BJ (cell line): Measurements from ENCODE around the gene LRTM2. TPM values are rescaled to one million over a fixed set of nuclear protein-coding genes. Genes with fewer than 3 reads are reported as not detected.

ENCODE experiments used
- CTCF ChIA-PET: fragments of 350-600 bp; formaldehyde crosslinking; extraction: SDS; loops from one replicate; lab custom pipeline; 2021; ENCODE audit warnings: antibody characterized with exemption, inconsistent platforms; lab: Yijun Ruan, JAX
- POLR2A ChIA-PET: fragments of 300-600 bp; sonication (Branson Sonifier 250); formaldehyde crosslinking; extraction: SDS; loops from one replicate; lab custom pipeline; 2021; ENCODE audit warnings: antibody characterized with exemption; lab: Charles Lee
- DNase-seq: peaks from one replicate; pipeline ENCODE4 v3.0.0-alpha.2; 2011; ENCODE audit warnings: low read depth
- H3K27me3 ChIP-seq: 2 replicates; pipeline ENCODE4 v1.6.0; 2011; ENCODE audit warnings: low read length; ENCODE audit not compliant: control insufficient read depth, insufficient read depth
- H3K36me3 ChIP-seq: 2 replicates; pipeline ENCODE4 v1.5.1; 2011; ENCODE audit warnings: low read length; ENCODE audit not compliant: control insufficient read depth, insufficient read depth
- H3K4me3 ChIP-seq: 2 replicates; pipeline ENCODE4 v1.5.1; 2011; ENCODE audit warnings: low read depth, mild to moderate bottlenecking, control low read depth, low read length
- CTCF ChIP-seq: IDR thresholded peaks from 2 replicates; pipeline ENCODE4 v1.5.1; 2011; ENCODE audit warnings: low read depth, mild to moderate bottlenecking, control low read depth, inconsistent platforms, low read length, moderate library complexity; ENCODE audit not compliant: insufficient read depth
- polyA plus RNA-seq: library from polyadenylated mRNA; depleted of rRNA; stranded (reverse); fragments of >200 nt; gene quantifications from 2 replicates; pipeline ENCODE4 v1.2.3, GENCODE V29; 2011

LRTM2 gene
- polyA plus RNA-seq, 1 experiment = not detected

GRCh38 chr12:1876086-1876485, 55.7 kb downstream of the LRTM2 start:
- no peaks in the 10 kb centered on the region for H3K36me3 ChIP-seq
- TF ChIP-seq CTCF = no peak
- ChIA-PET POLR2A (no interaction called here), CTCF (no interaction called here)
- H3K4me3 ChIP-seq = no peak overlapping the region
- no peak for DNase-seq
- H3K27me3 ChIP-seq = peaks cover 19% of the 10 kb centered on the region

GRCh38 chr12:1877169-1877878, 57.0 kb downstream of the LRTM2 start:
- no peak overlapping the region for H3K4me3 ChIP-seq
- no peak for DNase-seq
- H3K36me3 ChIP-seq = no peaks in the 10 kb centered on the region
- TF ChIP-seq CTCF = no peak
- ChIA-PET CTCF (no interaction called here), POLR2A (no interaction called here)
- H3K27me3 ChIP-seq = peaks cover 22% of the 10 kb centered on the region

DNA sequence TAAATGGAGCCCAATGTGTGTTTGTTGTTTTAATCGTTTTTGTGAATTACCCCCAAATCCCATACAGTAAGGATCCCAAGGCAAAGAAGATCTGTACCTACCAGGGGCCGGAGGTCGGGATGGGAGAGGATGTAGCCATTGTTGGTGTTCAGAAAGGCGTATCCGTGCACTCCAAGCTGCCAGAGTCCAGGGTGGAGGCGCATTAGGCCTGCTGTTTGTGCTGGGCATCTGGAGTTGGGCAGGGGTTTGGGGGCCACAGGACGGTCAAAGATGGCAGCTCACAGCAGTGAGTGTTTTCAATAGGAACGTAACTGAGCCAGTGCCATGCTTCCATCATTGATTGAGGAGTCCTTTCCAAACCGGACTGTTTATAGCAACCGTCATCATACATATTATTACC, 57.8 kb downstream of the LRTM2 start:
- peaks cover 24% of the 10 kb centered on the region for H3K27me3 ChIP-seq
- H3K36me3 ChIP-seq = no peaks in the 10 kb centered on the region
- POLR2A ChIA-PET = no interaction called here
- H3K4me3 ChIP-seq = no peak overlapping the region
- DNase-seq = no peak
- CTCF ChIA-PET = no interaction called here
- no peak for TF ChIP-seq CTCF

- DNase-seq = no peak
- CTCF ChIA-PET = no interaction called here
These were observed 58.3 kb downstream of the LRTM2 start for GRCh38 chr12:1878695-1879094.

DNA sequence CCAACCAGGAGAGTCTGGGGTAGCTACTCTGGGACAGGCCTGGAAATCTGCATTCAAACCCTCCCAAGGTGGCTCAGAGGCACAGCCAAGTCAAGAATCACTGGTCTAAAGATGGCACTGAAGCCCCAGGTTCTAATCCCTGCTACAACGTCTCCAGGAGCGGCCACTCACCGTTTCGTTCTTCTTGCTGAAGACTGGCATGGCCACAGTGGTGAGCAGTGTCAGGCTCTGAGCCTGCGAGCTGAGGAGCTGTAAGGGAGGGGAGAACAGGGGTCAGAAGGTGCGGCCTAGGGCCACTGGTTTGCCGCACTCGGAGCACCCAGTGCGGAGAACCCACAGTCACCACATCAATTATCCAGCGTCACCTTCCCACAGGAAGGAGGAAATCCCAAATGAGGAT, 59.3 kb downstream of the LRTM2 start:
- no peak for TF ChIP-seq CTCF
- POLR2A ChIA-PET = no interaction called here
- H3K4me3 ChIP-seq = no peak overlapping the region
- CTCF ChIA-PET = no interaction called here
- H3K36me3 ChIP-seq = no peaks in the 10 kb centered on the region
- peaks cover 16% of the 10 kb centered on the region for H3K27me3 ChIP-seq
- no peak for DNase-seq

More at GRCh38 chr12:1878695-1879094, 58.3 kb downstream of the LRTM2 start:
- H3K27me3 ChIP-seq = peaks cover 23% of the 10 kb centered on the region
- no peak for TF ChIP-seq CTCF
- H3K36me3 ChIP-seq = no peaks in the 10 kb centered on the region
- POLR2A ChIA-PET = no interaction called here
- H3K4me3 ChIP-seq = no peak overlapping the region
